ENCODE results near the gene JAZF1.

DNA sequence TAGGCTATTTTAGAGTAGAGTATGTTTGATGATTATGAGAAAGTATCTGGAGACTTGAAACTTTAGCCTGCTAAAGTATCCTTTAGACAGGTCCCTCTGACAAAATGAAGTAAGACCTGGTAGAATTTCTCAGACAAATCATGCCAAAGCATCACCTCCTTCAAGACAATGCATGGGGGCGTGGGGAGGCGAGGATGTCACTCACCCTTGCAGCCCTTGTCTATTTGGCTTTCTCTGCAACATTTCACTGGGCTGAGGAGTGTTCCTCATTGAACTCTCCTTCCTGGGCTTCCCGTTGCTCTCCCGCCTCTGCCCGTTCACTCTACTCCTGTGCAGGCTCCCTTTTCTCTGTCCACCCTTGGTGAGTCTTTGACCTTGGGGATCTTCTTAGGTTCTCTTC is 98.5 kb downstream of the JAZF1 start:
- no peak for TF ChIP-seq EZH2phosphoT487 (IDR thresholded peaks at IDR 0.05; ENCODE audit: insufficient read depth, low read depth)
- no peak for TF ChIP-seq EZH2 (IDR thresholded peaks at IDR 0.05; ENCODE audit: insufficient read depth, poor library complexity, severe bottlenecking)

Measured in GM23248 (cell line).